Karpas-422 (cell line): ENCODE data around the gene ZCCHC4. TPM values are rescaled to one million over a fixed set of nuclear protein-coding genes. Genes with fewer than 3 reads are reported as not detected.
A peak's percentile ranks its signal among the peaks of the same experiment; 100 is the strongest.
"Not testable (repeated sequence)": the region's sequence is repeated elsewhere in the genome, so short reads cannot be mapped to it uniquely, and the experiment has no call there.

ENCODE experiments used
- DNase-seq: peaks from one replicate; pipeline ENCODE4 v3.0.0-alpha.2; 2015
- H2AFZ ChIP-seq: fragments of 200-600 bp; sonication (generic); 2 replicates; pipeline ENCODE4 v1.6.1; 2014; ENCODE audit warnings: antibody characterized with exemption, low read length, mixed read lengths
- H3K27ac ChIP-seq: fragments of 200-600 bp; sonication (generic); 2 replicates; pipeline ENCODE4 v1.5.1; 2014; ENCODE audit warnings: mild to moderate bottlenecking, low read length, moderate library complexity
- H3K27me3 ChIP-seq: fragments of 200-600 bp; sonication (generic); 2 replicates; pipeline ENCODE4 v1.6.1; 2014; ENCODE audit warnings: low read length, mixed read lengths
- H3K36me3 ChIP-seq: fragments of 200-600 bp; sonication (generic); 2 replicates; pipeline ENCODE4 v1.6.1; 2014; ENCODE audit warnings: low read length, mixed read lengths; ENCODE audit not compliant: insufficient read depth
- H3K4me1 ChIP-seq: fragments of 200-600 bp; sonication (generic); 2 replicates; pipeline ENCODE4 v1.6.1; 2014; ENCODE audit warnings: mild to moderate bottlenecking, low read length, mixed read lengths
- H3K4me2 ChIP-seq: fragments of 200-600 bp; sonication (generic); 2 replicates; pipeline ENCODE4 v1.6.1; 2014; ENCODE audit warnings: low read length, low read depth, mild to moderate bottlenecking; ENCODE audit not compliant: poor library complexity, severe bottlenecking
- H3K4me3 ChIP-seq: fragments of 200-600 bp; sonication (generic); 2 replicates; pipeline ENCODE4 v1.5.1; 2014; ENCODE audit warnings: mild to moderate bottlenecking, antibody characterized with exemption, low read length, mixed read lengths
- H3K79me2 ChIP-seq: fragments of 200-600 bp; sonication (generic); 2 replicates; pipeline ENCODE4 v1.6.1; 2014; ENCODE audit warnings: mild to moderate bottlenecking, low read length, mixed read lengths
- H3K9ac ChIP-seq: fragments of 200-600 bp; sonication (generic); 2 replicates; pipeline ENCODE4 v1.6.0; 2014; ENCODE audit warnings: low read length
- H3K9me2 ChIP-seq: fragments of 200-600 bp; sonication (generic), shearing (Covaris generic); replicated peaks from 2 replicates; pipeline ENCODE4 v1.6.0; 2014; ENCODE audit warnings: mild to moderate bottlenecking, low read length, moderate library complexity; ENCODE audit not compliant: insufficient read depth
- H3K9me3 ChIP-seq: fragments of 300-700, 200-600 bp; sonication (generic); 2 replicates; pipeline ENCODE4 v1.6.1; 2014; ENCODE audit warnings: low read length, mixed read lengths
- H4K20me1 ChIP-seq: fragments of 200-600 bp; sonication (generic); 2 replicates; pipeline ENCODE4 v1.6.1; 2014; ENCODE audit warnings: mild to moderate bottlenecking, antibody characterized with exemption, low read length, low read depth; ENCODE audit not compliant: insufficient read depth
- total RNA-seq: library from RNA; depleted of rRNA; stranded (reverse); fragments of >200 nt; shearing (Covaris generic); gene quantifications from 2 replicates; pipeline ENCODE4 v1.2.3, GENCODE V29; 2014; ENCODE audit warnings: low replicate concordance

Gene ZCCHC4
- total RNA-seq, 1 experiment from 2014 or later: 11.7 TPM

DNA sequence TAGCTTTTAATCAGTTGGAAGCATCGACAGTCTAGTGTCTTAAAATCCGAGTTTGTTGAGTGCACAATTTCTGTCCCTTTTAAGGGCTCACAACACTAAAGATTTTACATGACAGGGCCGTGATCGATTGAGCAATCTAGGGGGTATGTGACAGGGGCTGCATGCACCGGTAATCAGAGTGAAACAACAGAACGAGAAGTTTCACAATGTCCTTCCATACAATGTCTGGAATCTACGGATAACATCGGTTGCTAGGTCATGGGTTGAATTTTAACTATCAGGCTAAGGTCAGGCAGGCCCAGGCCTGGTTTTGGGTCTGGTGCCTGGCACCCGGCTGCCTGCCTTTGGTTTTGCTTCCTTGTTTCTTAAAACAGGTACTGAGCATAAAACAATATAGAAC lies 60.0 kb downstream of the ZCCHC4 start:
- H3K9me2 ChIP-seq, DNase-seq, H3K9me3 ChIP-seq, H2AFZ ChIP-seq, H3K79me2 ChIP-seq, H3K27ac ChIP-seq, H3K36me3 ChIP-seq, H3K4me2 ChIP-seq, H3K9ac ChIP-seq, H3K4me3 ChIP-seq, H4K20me1 ChIP-seq, H3K4me1 ChIP-seq, H3K27me3 ChIP-seq: not testable (repeated sequence)

DNA sequence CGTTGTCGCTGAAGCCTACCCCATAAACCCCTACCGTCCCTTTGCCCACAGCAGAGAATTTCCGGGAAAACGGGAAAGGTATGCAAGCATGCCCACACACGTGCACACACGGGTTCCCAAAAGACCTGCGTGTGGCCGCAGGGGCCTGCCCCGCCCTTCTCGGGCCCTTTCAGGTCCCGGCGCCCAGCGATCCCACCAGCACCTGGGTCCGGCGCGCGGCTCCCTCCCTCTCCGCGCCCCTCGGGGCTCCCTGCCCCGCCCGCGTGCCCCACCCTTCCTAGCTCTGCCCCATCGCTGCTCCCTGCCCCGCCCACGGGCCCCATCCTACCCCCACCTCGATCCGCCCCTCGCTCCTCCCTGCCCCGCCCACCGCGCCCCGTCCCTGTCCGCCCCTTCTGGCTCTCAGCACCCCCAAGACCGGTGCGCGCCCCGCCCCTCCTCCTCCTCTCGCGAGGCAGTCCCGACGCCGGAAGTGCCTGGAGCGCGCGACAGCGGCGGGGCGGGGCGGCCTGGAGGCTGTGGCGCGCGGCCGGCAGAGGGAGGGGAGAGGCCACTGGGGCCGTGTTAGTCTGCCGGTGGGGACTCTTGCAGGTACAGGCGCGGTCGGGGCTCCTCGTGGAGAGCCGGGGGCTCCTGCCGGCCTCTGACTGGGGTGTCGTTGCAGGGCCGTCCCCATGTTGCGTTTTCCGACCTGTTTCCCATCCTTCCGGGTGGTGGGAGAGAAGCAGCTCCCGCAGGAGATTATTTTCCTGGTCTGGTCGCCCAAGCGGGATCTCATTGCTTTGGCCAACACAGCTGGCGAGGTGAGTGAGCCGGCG lies 64.4 kb downstream of the ZCCHC4 start, which contains the start of gene ANAPC4:
ANAPC4 (plus strand) TSS at position 510 of the 818 bp plus-strand sequence; CDS start at position 675, 165 bp downstream.
- H3K9ac ChIP-seq: peak within 1 kb of the TSS; percentile 89
- peak within 1 kb of the TSS; percentile 81 for H3K4me2 ChIP-seq
- peak; percentile 99 for DNase-seq
- H2AFZ ChIP-seq: peak within 1 kb of the TSS; percentile 89
- peak within 1 kb of the TSS; percentile 95 for H3K4me3 ChIP-seq
- no peaks in the 10 kb centered on the region for H3K27me3 ChIP-seq
- no peaks in the 10 kb centered on the region for H3K9me2 ChIP-seq
- H3K9me3 ChIP-seq: no peaks in the 10 kb centered on the region
- peaks cover 15% of the 10 kb centered on the region; the same call in 1 of the 2 replicates for H3K36me3 ChIP-seq
- no peaks in the 10 kb centered on the region for H4K20me1 ChIP-seq
- H3K4me1 ChIP-seq: peaks cover 24% of the 10 kb centered on the region
- peaks cover 44% of the 10 kb centered on the region for H3K79me2 ChIP-seq
- H3K27ac ChIP-seq: peak within 1 kb of the TSS; percentile 10; the same call in 1 of the 2 replicates

DNA sequence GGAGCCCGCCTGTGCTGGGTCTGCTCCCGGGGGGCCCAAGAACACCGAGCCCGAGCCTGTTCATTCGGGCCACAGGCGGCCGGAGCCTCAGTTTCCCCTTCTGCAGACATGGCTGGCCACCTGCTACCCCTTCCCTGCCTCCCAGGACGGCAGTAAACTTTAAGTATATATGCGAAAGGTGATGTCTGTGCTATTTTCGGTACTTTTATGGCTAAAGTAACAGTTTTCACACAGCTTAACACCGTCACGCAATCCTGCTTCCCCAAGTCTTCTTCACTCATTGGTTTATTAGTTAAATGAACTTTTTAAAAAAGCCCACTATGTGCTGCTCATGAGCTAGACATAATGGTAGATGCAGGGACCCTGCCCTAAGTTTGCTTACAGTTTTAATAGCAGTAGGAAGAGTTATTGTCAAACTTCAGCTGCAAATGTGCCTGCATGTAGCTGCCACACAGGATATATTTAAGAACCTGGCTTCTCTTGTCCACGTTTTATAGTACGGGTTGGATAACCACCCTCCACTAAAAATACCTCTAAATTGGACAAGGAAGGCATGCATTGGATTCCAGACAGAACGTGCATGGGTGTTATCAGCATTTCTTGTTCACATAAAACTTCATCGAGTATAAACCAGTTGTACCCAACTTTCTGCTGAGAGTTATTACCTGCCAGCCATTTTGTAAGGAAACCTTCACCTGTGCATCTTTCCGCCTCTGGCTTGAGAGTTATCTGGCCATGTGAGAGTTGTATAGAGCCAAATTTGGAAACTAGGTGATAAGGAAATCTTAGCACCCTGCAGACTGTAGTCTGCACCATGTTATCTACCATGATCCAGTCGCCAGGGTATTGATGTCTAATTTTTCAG lies 65.2 kb downstream of the ZCCHC4 start:
- Histone ChIP-seq H3K27me3 (no peaks in the 10 kb centered on the region), H3K4me1 (peaks cover 24% of the 10 kb centered on the region), H2AFZ (peak overlapping the region; percentile 16; the same call in 1 of the 2 replicates), H3K4me2 (peak overlapping the region; percentile 81), H3K9me2 (no peaks in the 10 kb centered on the region), H3K36me3 (peaks cover 24% of the 10 kb centered on the region; the same call in 1 of the 2 replicates), H4K20me1 (no peaks in the 10 kb centered on the region), H3K4me3 (peak overlapping the region; percentile 95), H3K9ac (peak overlapping the region; percentile 89), H3K27ac (peak overlapping the region; percentile 10; the same call in 1 of the 2 replicates), H3K79me2 (peaks cover 52% of the 10 kb centered on the region), H3K9me3 (no peaks in the 10 kb centered on the region)
- peak; percentile 57 for DNase-seq

DNA sequence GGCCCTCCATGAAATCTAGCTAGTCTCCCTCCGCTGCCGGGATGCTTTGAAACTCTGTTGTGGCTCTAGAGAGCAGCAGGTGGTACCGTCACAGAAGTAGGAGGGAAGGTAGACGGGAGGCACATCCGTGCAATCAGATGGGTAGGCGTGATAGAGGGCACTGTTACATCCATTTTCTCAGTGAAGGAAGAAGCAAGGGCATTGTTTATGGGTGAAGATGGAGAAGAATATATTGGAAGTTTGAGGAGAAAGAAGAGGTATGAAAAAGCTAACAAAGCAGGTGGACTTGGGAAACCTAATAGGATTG lies 65.8 kb downstream of the ZCCHC4 start:
- Histone ChIP-seq H3K9me2 (no peaks in the 10 kb centered on the region), H3K4me2 (peak overlapping the region; percentile 81), H3K9me3 (no peaks in the 10 kb centered on the region), H4K20me1 (no peaks in the 10 kb centered on the region), H3K4me1 (peaks cover 24% of the 10 kb centered on the region), H3K4me3 (peak overlapping the region; percentile 95), H3K9ac (peak overlapping the region; percentile 89), H3K79me2 (peaks cover 56% of the 10 kb centered on the region), H2AFZ (no peak overlapping the region), H3K27ac (no peak overlapping the region), H3K27me3 (no peaks in the 10 kb centered on the region), H3K36me3 (peaks cover 29% of the 10 kb centered on the region; the same call in 1 of the 2 replicates)
- peak; percentile 58 for DNase-seq

DNA sequence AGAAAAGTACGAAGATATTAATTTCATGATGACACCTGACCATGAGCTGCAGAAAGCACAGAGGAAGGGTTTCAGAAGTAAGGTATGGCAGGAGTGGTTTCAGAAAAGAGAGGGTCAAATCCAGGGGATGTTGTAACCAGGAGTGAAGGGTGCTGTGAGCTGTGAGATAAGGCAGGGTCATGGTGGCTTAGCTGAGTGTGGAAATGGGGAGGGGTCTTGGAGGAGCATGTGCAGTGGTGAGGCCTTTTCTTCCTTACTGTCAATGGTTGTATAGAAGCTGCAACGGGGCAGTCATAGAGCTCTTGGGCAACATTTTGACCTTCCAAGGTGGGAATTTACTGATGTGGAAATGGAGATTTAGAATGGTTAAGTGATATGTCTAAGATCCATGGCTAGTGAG lies 67.0 kb downstream of the ZCCHC4 start:
- Histone ChIP-seq H3K9me2 (no peaks in the 10 kb centered on the region), H3K4me3 (peak overlapping the region; percentile 95; the same call in 1 of the 2 replicates), H2AFZ (no peak overlapping the region), H3K36me3 (peaks cover 41% of the 10 kb centered on the region; the same call in 1 of the 2 replicates), H3K9me3 (no peaks in the 10 kb centered on the region), H3K4me2 (peak overlapping the region; percentile 81), H3K4me1 (peaks cover 24% of the 10 kb centered on the region), H3K27me3 (no peaks in the 10 kb centered on the region), H3K9ac (no peak overlapping the region; the same call in 1 of the 2 replicates), H3K27ac (no peak overlapping the region), H4K20me1 (no peaks in the 10 kb centered on the region), H3K79me2 (peaks cover 62% of the 10 kb centered on the region)
- DNase-seq: no peak

DNA sequence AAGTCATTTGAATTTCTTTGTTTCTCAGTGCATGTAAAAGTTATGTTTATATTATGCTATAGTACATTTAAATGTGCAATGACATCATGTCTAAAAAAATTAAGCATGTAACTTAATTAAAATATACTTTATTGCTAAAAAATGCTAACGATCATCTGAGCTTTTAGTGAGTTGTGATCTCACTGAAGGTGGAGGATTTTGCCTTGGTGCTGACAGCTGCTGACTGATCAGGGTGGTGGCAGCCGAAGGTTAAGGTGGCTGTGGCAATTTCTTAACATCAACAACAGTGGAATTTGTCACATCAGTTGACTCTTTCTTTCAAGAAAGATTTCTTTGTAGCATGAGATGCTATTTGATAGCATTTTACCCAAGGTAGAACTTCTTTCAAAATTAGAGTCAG lies 71.1 kb downstream of the ZCCHC4 start:
- Histone ChIP-seq H2AFZ (no peak overlapping the region), H3K4me3 (no peak overlapping the region), H3K27ac (no peak overlapping the region), H3K9me2 (no peaks in the 10 kb centered on the region), H3K79me2 (peaks cover 53% of the 10 kb centered on the region), H3K9ac (no peak overlapping the region), H3K4me2 (no peak overlapping the region), H3K36me3 (peaks cover 61% of the 10 kb centered on the region), H4K20me1 (no peaks in the 10 kb centered on the region), H3K27me3 (no peaks in the 10 kb centered on the region), H3K4me1 (peaks cover 12% of the 10 kb centered on the region), H3K9me3 (no peaks in the 10 kb centered on the region)
- DNase-seq: no peak

DNA sequence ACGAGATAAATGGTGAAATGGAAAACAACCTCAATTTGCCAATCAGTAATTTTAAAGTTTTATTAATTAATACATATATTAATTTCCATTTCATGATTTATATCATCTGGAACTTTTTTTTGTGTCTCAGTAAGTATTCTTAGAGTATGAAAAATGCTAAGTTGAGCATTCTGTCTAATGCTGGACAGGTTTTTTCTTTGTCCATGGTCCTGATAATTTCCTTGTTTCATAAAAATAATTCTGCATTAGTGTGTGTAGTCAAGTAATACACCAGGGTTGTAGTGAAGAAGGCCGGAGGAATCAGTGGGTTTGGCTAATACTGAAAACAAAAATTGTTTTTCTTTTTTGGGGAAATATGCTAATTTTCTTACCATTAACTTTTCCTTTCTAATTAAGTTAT lies 74.4 kb downstream of the ZCCHC4 start:
- Histone ChIP-seq H3K4me3 (no peak overlapping the region), H2AFZ (no peak overlapping the region), H3K9ac (no peak overlapping the region), H4K20me1 (no peaks in the 10 kb centered on the region), H3K27me3 (no peaks in the 10 kb centered on the region), H3K9me2 (no peaks in the 10 kb centered on the region), H3K36me3 (peaks cover 64% of the 10 kb centered on the region), H3K4me1 (no peaks in the 10 kb centered on the region), H3K27ac (no peak overlapping the region), H3K79me2 (peaks cover 24% of the 10 kb centered on the region), H3K4me2 (no peak overlapping the region), H3K9me3 (no peaks in the 10 kb centered on the region)
- DNase-seq: no peak

DNA sequence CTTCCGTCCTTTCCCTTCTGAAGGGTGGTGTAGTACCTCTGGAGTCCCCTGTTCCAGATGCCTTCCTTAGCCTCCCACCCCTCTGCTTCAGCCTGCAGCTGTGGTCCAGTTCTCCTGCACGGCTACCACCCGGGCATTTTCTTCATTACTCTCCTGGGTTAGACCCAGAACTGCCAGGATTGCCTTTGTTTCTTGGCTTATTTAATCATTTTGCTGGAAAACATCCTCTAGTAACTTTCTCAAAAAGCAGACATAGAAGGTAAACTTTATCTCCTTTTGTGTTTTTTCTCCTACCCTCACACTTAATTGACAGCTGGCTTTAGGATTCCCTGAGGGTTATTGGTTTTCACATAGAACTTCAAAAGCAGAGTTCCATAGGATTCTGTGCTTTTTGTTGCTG lies 84.7 kb downstream of the ZCCHC4 start:
- H4K20me1 ChIP-seq: no peaks in the 10 kb centered on the region
- DNase-seq: no peak
- peaks cover 63% of the 10 kb centered on the region for H3K36me3 ChIP-seq

More for the DNA sequence above, 84.7 kb downstream of the ZCCHC4 start:
- Histone ChIP-seq H3K9ac (no peak overlapping the region), H2AFZ (no peak overlapping the region), H3K9me3 (no peaks in the 10 kb centered on the region), H3K4me2 (no peak overlapping the region), H3K4me3 (no peak overlapping the region), H3K27me3 (no peaks in the 10 kb centered on the region), H3K4me1 (no peaks in the 10 kb centered on the region), H3K27ac (no peak overlapping the region), H3K79me2 (no peaks in the 10 kb centered on the region), H3K9me2 (no peaks in the 10 kb centered on the region)
